ENCODE results near the gene DSN1.

Gene DSN1

DNA sequence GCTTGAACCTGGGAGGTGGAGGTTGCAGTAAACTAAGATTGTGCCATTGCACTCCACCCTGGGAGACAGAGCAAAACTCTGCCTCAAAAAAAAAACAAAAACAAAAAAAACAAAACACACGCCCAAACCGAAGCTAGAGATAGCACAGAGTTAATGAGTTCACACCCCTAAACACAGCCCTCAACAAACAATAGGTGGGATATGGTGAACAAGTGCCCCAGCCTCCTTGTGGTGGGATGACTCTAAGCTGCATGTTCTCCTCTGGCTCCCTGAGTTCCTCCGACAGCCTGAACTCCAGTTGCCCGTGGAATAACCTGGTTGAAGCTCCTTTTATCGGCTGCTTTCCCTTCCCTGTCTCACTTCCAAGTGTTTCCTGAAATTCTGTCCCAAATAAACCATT is 22.1 kb upstream of the DSN1 start:
- DNase-seq (ENCODE audit: low read depth in 2 of 2) = no peak

DNA sequence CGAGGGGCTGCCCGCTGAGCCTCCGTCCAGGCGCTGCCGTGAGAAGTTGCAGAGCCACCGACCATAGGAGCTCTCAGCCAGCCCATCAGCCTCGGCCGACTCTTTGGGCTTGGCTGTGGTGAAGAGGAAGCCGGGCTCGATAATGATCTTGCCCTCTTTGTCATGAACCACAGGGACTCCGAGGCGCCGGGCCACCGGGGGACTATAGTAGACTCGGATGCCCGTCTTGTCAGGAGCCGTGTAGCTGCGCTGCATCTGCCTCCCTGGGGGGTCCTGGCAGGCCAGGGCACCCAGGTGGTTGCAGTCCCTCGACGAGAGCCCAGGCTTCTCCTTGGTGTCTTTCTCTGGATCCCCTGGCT is 20.5 kb upstream of the DSN1 start:
- DNase-seq (ENCODE audit: low read depth in 2 of 2) = no peak

DNA sequence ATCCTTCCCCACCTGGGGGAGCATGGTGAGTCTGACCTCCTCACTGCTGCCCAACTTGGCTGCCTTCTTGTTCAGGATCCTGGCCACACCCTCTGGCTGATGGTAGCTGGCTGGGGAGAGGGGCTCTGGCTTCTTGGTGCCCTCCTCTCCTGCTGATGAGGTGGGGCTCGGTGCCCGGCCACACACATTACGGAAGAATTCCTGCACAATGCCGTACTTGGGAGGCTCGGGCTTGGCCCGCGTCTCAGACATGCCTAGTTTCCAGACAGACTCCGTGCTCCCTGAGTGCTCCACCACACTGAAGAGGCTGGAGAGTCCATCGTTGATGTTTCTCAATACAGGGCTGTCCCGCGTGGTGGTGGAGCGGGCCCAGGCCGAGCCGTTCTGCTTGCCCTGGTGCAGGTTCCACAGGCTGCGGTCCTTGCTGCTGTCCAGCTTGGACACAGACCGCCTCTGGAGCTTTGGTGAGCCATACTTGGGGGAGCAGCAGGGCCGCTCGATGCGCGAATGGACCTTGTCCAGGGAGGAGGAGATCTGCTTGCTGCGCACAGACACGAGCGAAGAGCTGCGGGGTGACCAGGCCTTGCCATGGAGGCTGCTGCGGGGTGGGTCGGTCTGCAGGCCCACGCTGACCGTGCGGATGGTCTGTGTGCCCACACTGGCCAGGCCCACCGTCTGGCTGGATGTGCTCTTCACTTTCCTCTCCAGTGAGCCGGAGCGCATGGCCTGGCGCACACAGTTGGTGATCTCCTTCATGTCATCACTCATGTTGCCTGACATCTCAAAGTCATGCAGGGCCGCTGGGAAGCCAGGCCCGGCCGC is 19.9 kb upstream of the DSN1 start:
- no peak for DNase-seq (ENCODE audit: low read depth in 2 of 2)

DNA sequence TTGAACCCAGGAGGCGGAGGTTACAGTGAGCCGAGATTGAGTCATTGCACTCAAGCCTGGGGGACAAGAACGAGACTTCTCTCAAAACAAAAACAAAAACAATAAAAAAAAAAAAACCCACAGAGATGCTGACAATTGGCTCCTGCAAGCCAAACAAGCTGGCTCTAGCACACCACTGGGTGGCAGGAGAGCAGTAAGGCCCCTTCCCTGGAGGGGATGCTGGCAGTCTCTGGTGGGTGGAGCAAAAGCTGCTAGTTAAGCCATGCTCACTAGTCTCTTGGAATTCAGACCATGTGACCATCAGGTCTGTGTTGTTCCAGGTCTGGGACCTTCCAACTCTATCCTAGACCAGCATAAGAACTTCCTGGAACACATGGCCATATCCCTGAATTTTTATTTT is 18.9 kb upstream of the DSN1 start:
- DNase-seq (ENCODE audit: low read depth in 2 of 2) = no peak

DNA sequence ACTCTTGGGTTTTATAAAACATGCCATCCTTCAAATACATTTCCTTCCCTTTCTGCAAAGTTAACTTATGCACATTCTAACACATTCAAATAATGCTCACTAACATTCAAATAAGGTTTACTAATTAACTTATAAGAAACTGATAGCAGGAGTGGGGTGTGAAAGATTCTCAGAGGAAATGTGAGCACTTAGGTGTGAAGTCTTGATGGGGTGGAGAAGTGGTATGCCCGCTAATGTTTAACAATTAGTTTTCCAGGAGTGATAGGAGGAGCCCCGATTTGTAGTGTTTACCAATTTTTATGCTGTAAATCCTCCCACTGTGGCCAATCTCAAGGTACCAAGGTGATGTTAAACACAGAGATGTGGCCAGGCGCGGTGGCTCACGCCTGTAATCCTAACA is 18.3 kb upstream of the DSN1 start:
- no peak for DNase-seq (ENCODE audit: low read depth in 2 of 2)

DNA sequence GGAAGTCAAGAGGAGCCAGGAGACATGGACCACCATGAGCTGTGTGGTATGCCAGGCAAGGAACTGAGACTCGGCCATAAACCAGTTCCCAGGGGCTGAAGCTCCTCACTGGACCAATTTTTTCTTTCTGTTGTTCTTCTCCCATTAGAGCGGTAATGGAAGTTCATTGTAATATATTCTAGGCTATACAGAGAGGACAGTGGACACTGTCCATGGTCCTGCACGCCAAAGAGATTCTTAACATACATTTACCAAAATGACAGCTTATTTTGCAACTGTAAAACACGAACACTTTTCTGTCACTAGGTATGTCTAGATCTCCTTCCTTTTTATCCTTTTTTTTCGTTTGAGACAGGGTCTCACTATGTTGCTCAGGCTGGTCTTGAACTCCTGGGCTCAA is 13.1 kb upstream of the DSN1 start:
- no peak for DNase-seq (ENCODE audit: low read depth in 2 of 2)

DNA sequence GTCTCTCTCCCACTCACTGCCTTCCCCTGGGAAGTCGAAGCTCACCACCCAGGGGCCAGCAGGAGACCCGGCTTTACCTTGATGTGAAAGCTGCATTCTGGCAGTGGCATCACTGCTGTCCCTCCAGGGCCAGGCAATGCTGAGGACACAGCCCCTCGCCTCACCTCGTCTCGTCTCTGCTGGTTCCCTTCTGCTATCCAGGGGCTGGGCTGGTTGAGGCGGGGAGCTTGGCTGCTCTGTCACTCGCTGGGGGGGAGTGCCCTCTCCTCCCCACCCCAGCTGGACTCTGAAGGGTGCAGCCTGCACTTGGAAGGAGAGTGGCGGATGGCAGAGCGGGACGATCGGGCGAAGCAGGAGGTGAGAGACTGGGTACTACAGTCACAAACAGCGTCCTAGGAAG is 12.7 kb upstream of the DSN1 start:
- DNase-seq (ENCODE audit: low read depth in 2 of 2) = no peak

DNA sequence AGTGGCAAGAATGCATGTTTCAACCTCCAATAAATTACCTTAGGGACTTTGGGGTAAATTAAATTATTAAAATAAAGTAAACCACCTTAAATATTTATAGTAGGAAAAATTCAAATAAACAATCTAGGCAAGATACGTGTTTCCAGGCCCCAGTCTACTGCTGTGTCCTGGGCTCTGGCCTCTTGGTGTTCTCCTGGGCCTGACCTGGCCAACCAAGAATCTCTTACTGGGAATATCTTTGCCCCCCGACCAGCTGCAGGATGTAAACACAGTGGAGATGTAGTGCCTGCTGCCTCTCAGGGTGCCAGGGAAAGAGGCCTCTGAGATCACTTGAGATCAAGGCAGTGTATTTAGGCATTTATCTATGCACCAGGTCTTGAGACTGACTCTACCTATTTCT is 11.7 kb upstream of the DSN1 start:
- DNase-seq (ENCODE audit: low read depth in 2 of 2) = no peak

DNA sequence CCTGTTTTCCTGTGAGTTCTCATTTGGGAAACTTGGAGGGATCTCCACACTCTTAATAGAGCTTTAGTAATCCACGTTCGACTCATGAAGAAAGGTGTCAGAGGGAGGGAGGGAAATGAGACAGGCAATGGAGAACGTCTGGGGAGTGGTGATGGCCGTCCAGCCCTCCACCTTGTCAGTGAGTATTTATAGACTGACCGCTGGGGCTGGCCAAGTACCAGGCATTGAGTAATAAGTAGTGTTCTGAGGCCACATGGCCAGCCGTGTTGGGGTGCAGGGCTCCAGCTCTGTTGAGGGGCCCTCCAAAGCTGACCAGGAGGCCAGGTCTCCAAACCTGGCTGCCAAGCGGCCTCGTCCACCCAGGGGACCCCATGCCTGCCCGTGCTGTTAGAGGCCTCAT is 11.3 kb upstream of the DSN1 start:
- DNase-seq (ENCODE audit: low read depth in 2 of 2) = no peak

DNA sequence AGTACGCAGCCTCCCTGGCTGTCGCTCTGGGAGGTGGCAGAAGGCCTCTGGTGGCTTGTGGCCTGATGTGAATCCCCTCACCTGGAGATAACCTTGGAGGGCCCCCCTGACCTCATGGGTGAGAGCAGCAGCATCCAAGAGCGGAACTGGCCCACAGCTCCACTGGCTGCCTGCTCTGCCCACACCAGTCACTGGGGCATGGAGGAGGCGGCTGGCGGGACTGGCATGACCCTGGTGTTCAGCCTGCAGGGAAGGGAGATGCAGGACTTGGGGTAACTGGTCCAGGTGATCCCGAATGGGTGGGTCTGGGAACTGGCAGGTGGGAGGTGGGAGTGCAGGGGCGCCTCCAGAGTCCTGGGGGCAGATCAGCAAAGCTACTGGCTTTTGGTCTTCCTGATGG is 10.6 kb upstream of the DSN1 start:
- DNase-seq (ENCODE audit: low read depth in 2 of 2) = no peak

DNA sequence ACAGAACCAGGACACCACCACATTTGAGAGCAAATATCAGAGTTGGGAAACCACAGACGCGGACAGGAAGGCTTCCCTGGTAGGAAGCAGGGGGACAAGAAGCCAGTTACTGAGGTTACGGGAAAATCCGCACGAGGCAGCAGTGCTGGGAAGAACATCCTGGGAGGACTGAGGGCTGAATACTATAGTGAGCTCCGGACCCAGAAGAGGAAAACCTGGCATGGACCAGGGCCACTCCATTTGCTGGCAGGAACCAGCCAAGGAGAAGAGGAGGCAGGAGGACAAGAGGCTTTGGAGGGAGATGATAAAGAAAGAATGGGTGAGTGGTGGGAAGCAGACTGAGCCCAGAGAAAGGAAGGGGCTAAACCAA is 6.1 kb upstream of the DSN1 start:
- DNase-seq (ENCODE audit: low read depth in 2 of 2) = no peak

DNA sequence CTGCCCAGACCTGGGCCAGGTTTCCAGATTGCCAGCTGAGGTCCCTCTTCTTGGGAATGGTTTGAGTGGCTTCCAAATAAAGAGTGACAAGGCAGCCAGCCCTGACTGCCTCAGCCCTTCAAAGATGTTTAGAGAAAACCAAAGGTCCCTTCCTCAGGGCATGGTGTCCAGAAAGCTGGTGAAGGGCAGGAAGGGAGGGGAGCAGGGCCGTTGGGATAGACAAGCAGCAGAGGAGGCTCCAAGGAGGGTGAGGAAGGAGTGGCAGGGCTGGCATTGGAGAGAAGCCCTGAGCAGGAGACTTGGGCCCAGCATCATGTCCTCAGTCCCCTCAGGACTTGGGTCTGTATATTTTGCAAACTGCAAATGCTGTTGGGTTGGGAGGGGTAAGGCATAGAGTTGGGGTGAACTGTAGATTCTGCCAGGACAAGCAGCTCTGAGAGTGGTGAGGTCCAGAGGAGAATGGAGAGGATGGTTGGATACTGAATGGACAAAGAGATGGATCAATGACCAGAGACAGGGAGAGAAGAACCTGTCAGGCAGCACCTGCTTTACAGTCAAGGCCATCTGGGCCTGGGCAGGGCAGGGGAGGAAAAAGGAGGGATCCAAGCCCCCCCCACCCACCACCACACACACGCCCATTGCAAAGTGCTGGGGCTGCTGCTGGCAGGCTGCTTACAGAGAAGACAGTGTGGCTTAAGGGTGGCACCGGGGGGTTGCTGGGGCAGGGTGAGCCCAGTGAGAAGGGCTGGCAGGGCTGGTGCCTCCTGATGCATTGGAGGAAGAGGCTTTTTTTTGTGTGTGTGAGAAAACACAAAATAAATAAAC is 5.5 kb upstream of the DSN1 start:
- DNase-seq (ENCODE audit: low read depth in 2 of 2) = no peak

DNA sequence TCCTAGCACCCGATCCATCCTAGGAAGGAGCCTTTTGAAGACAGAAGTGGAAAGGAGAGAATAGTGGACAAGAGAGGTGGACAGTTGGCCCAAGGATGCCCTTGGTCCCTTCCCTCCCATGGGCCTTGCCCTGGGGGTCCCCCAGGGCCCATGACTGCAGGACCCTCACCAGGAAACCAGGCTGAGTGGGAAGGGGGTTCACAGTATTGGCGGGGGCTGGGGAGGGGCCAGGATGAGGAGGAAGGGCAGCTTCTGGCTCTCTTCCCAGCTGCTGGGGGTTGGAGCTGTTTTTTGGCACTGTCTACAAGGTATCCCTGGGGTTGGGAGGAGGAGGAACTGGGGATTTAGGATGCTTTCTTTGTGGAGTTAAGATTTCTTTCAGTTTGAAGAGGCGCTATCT is 4.0 kb upstream of the DSN1 start:
- no peak for DNase-seq (ENCODE audit: low read depth in 2 of 2)

DNA sequence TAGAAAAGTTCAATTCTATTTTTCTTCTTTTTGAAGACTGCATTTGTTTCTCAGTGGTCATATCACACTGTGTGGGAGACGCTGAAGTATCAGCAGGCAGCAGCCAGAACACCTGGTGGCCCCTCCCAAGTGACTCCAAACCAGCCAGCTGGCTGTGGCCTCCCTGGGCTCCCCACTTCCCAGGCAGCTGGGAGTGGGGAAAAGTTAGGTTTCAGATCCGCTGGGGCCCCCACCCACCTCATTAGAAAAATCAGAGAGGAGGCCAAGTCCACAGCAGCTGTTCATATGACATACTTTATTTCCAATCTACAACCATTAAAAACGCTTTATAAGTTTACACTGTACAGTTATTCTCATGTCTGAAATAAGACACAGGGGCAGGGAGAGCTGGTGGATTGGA is 3.6 kb upstream of the DSN1 start:
- no peak for DNase-seq (ENCODE audit: low read depth in 2 of 2)

DNA sequence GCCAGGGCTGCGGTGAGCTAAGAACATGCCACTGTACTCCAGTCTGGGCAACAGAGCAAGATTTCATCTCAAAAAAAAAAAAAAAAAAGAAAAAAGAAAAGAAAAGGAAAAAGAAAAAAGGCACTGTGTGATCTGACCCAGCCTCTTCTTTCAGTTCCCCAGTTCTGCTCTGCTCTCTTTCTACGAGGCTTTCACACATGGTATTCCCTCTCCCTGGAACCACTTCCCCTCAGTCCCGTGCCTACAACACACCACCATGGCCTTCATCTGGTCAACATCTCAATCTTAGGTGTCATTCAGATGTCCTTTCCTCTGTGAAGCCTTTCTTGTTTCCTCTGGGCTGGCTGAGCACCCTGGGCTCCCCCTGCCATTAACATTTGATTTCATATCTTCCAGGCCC is 2.3 kb upstream of the DSN1 start:
- no peak for DNase-seq (ENCODE audit: low read depth in 2 of 2)

DNA sequence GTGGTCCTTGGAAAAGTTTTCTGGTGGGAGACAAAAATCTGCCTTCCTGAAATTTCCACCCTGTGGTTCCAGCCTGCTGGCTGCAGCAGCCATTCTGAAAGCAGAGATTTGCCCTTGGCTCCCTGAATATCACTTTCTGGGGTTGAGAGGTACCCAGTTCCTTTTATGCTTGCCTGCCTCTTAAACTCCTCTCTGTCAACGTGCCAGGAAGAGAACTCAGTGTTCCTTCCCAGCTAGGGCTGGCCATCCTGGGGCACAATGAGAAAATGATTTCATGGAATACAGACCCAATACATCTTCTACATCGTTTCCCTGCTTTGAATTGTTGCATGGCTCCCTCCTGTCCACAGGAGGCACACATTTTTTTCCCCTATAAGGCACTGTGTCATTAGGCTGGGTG is 1.6 kb upstream of the DSN1 start:
- no peak for DNase-seq (ENCODE audit: low read depth in 2 of 2)

DNA sequence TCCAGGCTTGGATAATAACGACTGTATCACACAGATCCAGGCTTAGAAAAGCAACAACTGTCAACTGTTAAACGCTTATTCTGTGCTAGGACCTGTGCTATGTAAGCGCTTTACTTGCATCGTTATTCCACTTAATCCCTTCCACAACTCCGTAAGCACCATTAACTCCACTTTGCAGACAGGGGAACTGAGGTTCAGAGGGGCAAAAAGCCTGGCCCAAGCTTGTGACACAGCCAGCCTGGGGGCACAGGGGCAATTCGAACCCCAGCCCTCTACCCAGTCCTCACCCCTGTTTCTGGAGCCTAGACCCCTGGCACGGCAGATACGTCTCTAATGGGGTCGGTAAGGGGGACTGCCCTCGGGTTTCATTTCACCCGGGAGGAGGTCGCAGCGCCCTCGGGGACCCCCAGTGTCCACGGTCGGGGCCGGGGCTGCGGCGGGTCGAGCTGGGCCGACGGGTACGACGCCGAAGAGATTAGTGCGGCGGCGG is 411 bp downstream of the DSN1 start:
- no peak for DNase-seq (ENCODE audit: low read depth in 2 of 2)

DNA sequence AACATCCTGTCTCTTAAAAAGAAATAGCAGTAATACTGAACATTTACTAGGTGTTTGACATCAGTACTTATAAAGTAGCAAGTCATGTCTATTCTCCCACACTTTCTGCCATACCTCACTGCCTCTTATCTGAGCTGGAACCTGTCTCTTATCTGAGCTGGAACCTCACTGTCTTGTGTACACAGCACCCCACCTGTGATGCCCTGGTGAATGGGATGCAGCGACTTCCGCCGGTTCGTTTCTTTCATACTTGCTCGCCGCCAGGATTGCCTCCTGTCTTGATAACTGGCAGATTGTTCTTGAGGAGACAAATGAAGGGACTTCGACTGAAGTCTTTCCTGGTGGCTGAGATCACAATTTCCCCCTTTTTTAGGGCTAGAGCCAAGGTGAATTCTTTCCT is 2.9 kb downstream of the DSN1 start:
- no peak for DNase-seq (ENCODE audit: low read depth in 2 of 2)

DNA sequence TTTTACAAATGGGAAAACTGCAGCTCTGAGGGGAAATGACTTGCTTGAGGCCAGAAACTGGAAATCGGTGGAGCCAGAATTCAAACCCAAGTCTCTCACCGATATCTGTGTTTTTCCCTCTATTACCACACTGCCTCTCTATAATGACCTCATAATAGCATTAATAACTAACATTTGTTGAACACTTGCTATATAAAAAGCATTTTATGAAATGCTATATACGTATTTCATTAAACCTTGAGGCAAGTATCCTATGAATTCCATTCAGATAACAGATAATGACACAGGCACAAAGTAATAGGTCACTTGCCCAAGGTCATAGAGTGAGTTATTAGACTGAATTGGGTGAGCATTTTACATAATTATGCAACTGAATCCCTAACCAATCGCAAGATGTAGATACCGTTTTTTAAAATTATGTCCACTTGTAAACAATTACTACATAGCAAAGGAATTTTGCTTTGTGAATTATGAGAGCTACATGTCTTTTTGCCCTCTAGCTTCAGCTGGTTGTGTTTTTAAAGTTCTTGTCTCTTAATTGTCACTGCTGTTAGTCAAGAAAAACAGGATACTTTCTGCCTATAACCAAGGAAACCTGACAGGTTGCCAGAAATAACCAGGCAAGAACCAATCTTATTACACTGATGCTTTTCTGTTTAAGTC is 4.7 kb downstream of the DSN1 start:
- DNase-seq (ENCODE audit: low read depth in 2 of 2) = no peak

DNA sequence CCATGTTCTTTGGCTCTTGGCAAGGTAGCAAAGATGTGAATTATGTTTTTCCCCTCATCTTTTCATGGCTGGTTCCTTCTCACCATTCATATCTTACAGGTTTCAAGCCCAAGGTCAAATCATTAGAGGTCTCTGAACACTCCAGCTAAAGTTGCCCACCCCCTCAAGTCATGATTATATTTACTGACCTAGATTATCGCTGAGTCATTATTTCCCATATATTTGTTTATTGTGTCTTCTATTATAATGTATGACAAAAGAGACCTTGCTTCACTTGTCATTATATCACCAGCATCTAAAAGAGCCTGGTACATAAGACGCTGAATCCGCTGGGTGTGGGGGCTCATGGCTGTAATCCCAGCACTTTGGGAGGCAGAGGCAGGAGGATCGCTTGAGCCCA is 12.4 kb downstream of the DSN1 start:
- DNase-seq (ENCODE audit: low read depth in 2 of 2) = no peak

DNA sequence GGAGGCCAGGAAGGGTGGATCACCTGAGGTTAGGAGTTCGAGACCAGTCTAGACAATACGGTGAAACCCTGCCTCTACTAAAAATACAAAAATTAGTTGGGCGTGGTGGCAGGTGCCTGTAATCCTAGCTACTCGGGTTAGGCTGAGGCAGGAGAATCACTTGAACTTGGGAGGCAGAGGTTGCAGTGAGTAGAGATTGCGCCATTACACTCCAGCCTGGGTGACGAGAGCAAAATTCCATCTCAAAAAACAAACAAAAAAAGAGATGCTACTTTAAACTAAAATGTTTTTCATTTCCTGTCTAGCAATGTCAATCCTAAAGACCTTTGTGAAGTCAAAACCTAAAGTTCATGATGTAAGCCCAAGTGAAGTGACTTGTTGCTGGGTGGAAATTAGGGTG is 12.9 kb downstream of the DSN1 start:
- DNase-seq (ENCODE audit: low read depth in 2 of 2) = no peak

DNA sequence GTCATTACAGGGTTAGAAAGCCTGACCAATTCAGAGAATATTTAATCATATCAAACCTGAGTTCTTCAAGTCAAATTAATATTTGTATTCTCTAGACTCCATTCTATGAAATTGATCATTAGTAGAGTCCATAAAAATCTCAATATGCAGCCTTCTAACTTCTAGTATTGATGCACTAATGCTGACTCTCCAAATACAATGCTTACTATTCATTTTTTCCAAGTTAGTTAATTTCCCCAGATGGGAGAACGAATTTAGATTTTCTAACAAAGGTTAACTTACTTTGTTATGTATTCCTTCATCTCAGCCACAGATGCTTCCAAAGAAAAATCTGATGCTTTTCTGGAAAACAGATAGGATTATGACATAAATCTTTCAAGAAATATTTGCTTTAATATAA is 15.3 kb downstream of the DSN1 start:
- no peak for DNase-seq (ENCODE audit: low read depth in 2 of 2)

DNA sequence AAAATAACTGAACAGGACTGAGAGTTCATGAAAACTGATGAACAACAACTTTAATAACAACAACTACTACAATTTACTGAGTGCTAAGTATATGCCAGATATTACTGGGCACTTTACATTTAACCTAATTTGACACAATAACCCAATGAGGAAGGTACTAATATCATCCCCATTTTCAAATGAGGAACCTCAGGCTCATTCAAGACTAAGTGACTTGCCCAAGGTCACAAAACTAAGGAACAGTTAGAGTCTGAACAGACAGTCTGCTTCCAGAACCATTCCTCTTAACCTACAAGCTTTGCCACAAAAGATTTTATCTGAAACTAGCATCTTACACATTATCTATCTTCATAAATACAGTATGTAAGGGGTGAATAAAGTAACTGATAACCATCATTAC is 17.1 kb downstream of the DSN1 start:
- no peak for DNase-seq (ENCODE audit: low read depth in 2 of 2)
